ENCODE results near the gene NANOS2. TPM values are rescaled to one million over a fixed set of nuclear protein-coding genes. Genes with fewer than 3 reads are reported as not detected.
A peak's percentile ranks its signal among the peaks of the same experiment; 100 is the strongest.

The NANOS2 gene
- total RNA-seq, 1 donor from 2014 or later: not detected

- peaks cover 20% of the 10 kb centered on the region for H4K20me1 ChIP-seq (ENCODE audit: low read depth)
- Mint-ChIP-seq H3K4me1 (peaks cover 46% of the 10 kb centered on the region), H3K36me3 (peaks cover 21% of the 10 kb centered on the region), H3K27ac (peak overlapping the region; percentile 94), H3K27me3 (ENCODE audit: insufficient read depth, low read depth) (peaks cover 2% of the 10 kb centered on the region), H3K4me3 (peak overlapping the region; percentile 61), H3K9me3 (no peaks in the 10 kb centered on the region)
- TF ChIP-seq, protein P1, sequence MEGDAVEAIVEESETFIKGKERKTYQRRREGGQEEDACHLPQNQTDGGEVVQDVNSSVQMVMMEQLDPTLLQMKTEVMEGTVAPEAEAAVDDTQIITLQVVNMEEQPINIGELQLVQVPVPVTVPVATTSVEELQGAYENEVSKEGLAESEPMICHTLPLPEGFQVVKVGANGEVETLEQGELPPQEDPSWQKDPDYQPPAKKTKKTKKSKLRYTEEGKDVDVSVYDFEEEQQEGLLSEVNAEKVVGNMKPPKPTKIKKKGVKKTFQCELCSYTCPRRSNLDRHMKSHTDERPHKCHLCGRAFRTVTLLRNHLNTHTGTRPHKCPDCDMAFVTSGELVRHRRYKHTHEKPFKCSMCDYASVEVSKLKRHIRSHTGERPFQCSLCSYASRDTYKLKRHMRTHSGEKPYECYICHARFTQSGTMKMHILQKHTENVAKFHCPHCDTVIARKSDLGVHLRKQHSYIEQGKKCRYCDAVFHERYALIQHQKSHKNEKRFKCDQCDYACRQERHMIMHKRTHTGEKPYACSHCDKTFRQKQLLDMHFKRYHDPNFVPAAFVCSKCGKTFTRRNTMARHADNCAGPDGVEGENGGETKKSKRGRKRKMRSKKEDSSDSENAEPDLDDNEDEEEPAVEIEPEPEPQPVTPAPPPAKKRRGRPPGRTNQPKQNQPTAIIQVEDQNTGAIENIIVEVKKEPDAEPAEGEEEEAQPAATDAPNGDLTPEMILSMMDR (IDR thresholded peaks at IDR 0.05): peak; percentile 3
- no peak for TF ChIP-seq EZH2phosphoT487 (IDR thresholded peaks at IDR 0.05)
- TF ChIP-seq EZH2 (IDR thresholded peaks at IDR 0.05): no peak
- peak; percentile 96 for DNase-seq (ENCODE audit: low spot score)
- peak overlapping the region; percentile 80 for H2AFZ ChIP-seq (replicated peaks)
- no peaks in the 10 kb centered on the region for H3K79me2 ChIP-seq (ENCODE audit: low read depth)
- H3K9me3 ChIP-seq (ENCODE audit: low read depth): no peaks in the 10 kb centered on the region
- H3K27me3 ChIP-seq: no peaks in the 10 kb centered on the region
- no peaks in the 10 kb centered on the region for H3K36me3 ChIP-seq
- no peak overlapping the region for H3K27ac ChIP-seq
- H3K4me1 ChIP-seq: peaks cover 9% of the 10 kb centered on the region
- peaks cover 23% of the 10 kb centered on the region for H3F3A ChIP-seq (ENCODE audit: low read depth)
- peak overlapping the region; percentile 61 for H3K4me3 ChIP-seq
- H3K9ac ChIP-seq: no peak overlapping the region
- H3K4me2 ChIP-seq: peak overlapping the region; percentile 96
These were observed 38.3 kb upstream of the NANOS2 start for GRCh38 chr19:45952686-45953505.

GRCh38 chr19:45952341-45952685, 37.7 kb upstream of the NANOS2 start:
- H3K9me3 ChIP-seq (ENCODE audit: low read depth): no peaks in the 10 kb centered on the region
- Mint-ChIP-seq H3K27ac (no peak overlapping the region), H3K9me3 (no peaks in the 10 kb centered on the region), H3K36me3 (peaks cover 21% of the 10 kb centered on the region), H3K4me1 (peaks cover 46% of the 10 kb centered on the region), H3K27me3 (ENCODE audit: insufficient read depth, low read depth) (peaks cover 2% of the 10 kb centered on the region), H3K4me3 (peak overlapping the region; percentile 61)
- H3K4me1 ChIP-seq: peaks cover 9% of the 10 kb centered on the region
- H3K79me2 ChIP-seq (ENCODE audit: low read depth): no peaks in the 10 kb centered on the region
- no peak for TF ChIP-seq EZH2 (IDR thresholded peaks at IDR 0.05)
- H3K36me3 ChIP-seq: no peaks in the 10 kb centered on the region
- peaks cover 20% of the 10 kb centered on the region for H4K20me1 ChIP-seq (ENCODE audit: low read depth)
- H3K9ac ChIP-seq: no peak overlapping the region
- H3K27me3 ChIP-seq: no peaks in the 10 kb centered on the region
- H3K27ac ChIP-seq: no peak overlapping the region
- H3K4me3 ChIP-seq: peak overlapping the region; percentile 61
- H3K4me2 ChIP-seq: peak overlapping the region; percentile 96
- H2AFZ ChIP-seq (replicated peaks): no peak overlapping the region
- peaks cover 23% of the 10 kb centered on the region for H3F3A ChIP-seq (ENCODE audit: low read depth)
- DNase-seq (ENCODE audit: low spot score): no peak

- Mint-ChIP-seq H3K27ac (no peak overlapping the region), H3K4me3 (no peak overlapping the region), H3K36me3 (peaks cover 27% of the 10 kb centered on the region), H3K9me3 (no peaks in the 10 kb centered on the region), H3K27me3 (ENCODE audit: insufficient read depth, low read depth) (no peaks in the 10 kb centered on the region), H3K4me1 (peaks cover 11% of the 10 kb centered on the region)
- no peak for TF ChIP-seq EZH2 (IDR thresholded peaks at IDR 0.05)
- no peaks in the 10 kb centered on the region for H3K4me1 ChIP-seq
- no peak overlapping the region for H3K9ac ChIP-seq
- no peak overlapping the region for H3K4me3 ChIP-seq
- no peak overlapping the region for H2AFZ ChIP-seq (replicated peaks)
- H4K20me1 ChIP-seq (ENCODE audit: low read depth): peaks cover 17% of the 10 kb centered on the region
- H3K79me2 ChIP-seq (ENCODE audit: low read depth): no peaks in the 10 kb centered on the region
- DNase-seq (ENCODE audit: low spot score): no peak
- H3K27me3 ChIP-seq: no peaks in the 10 kb centered on the region
- no peak overlapping the region for H3K4me2 ChIP-seq
- H3K9me3 ChIP-seq (ENCODE audit: low read depth): no peaks in the 10 kb centered on the region
- H3F3A ChIP-seq (ENCODE audit: low read depth): peaks cover 13% of the 10 kb centered on the region
- no peaks in the 10 kb centered on the region for H3K36me3 ChIP-seq
- no peak overlapping the region for H3K27ac ChIP-seq
These were observed 33.3 kb upstream of the NANOS2 start for GRCh38 chr19:45947926-45948325.

DNA sequence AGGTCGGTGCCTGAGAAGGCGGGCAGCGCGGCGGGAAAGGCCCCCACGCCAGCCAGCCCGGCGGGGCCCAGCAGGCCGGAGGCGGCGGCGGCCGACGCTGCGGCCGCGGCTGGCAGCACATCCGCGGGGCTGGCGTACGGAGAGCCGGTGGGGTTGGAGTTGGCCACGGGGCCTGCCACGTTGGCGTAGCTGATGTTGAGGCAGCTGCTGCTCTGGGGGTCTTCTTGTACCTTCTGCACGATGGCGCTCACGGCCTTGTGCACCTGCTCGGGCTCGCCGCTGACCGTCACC, 25.9 kb upstream of the NANOS2 start:
- Histone ChIP-seq H3K4me1 (no peaks in the 10 kb centered on the region), H3K4me2 (no peak overlapping the region), H3K27ac (no peak overlapping the region), H3K79me2 (ENCODE audit: low read depth) (no peaks in the 10 kb centered on the region), H3F3A (ENCODE audit: low read depth) (no peaks in the 10 kb centered on the region), H4K20me1 (ENCODE audit: low read depth) (no peaks in the 10 kb centered on the region), H3K4me3 (no peak overlapping the region), H3K36me3 (no peaks in the 10 kb centered on the region), H2AFZ (replicated peaks) (no peak overlapping the region), H3K9me3 (ENCODE audit: low read depth) (no peaks in the 10 kb centered on the region), H3K9ac (no peak overlapping the region), H3K27me3 (no peaks in the 10 kb centered on the region)
- Mint-ChIP-seq H3K9me3 (no peaks in the 10 kb centered on the region), H3K27ac (no peak overlapping the region), H3K36me3 (peaks cover 44% of the 10 kb centered on the region), H3K4me3 (no peak overlapping the region), H3K27me3 (ENCODE audit: insufficient read depth, low read depth) (peaks cover 4% of the 10 kb centered on the region), H3K4me1 (peaks cover 7% of the 10 kb centered on the region)
- DNase-seq (ENCODE audit: low spot score): no peak
- no peak for TF ChIP-seq EZH2 (IDR thresholded peaks at IDR 0.05)
- TF ChIP-seq, protein P1 (IDR thresholded peaks at IDR 0.05): no peak
- no peak for TF ChIP-seq EZH2phosphoT487 (IDR thresholded peaks at IDR 0.05)
